HG02623 (cell line): ENCODE results near the gene ACTL6B.

Experiments used
- ATAC-seq: cut with Tn5 transposase; IDR thresholded peaks from one replicate; pipeline ENCODE4 v1.9.1; 2021; ENCODE audit warnings: moderate library complexity; ENCODE audit not compliant: unreplicated experiment

ACTL6B gene

GRCh38 chr7:100683659-100684533 lies 27.6 kb upstream of the ACTL6B start:
- ATAC-seq = no peak

GRCh38 chr7:100682991-100683658 lies 26.9 kb upstream of the ACTL6B start:
- no peak for ATAC-seq

- no peak for ATAC-seq
Observed at GRCh38 chr7:100682228-100682741, 26.0 kb upstream of the ACTL6B start.

DNA sequence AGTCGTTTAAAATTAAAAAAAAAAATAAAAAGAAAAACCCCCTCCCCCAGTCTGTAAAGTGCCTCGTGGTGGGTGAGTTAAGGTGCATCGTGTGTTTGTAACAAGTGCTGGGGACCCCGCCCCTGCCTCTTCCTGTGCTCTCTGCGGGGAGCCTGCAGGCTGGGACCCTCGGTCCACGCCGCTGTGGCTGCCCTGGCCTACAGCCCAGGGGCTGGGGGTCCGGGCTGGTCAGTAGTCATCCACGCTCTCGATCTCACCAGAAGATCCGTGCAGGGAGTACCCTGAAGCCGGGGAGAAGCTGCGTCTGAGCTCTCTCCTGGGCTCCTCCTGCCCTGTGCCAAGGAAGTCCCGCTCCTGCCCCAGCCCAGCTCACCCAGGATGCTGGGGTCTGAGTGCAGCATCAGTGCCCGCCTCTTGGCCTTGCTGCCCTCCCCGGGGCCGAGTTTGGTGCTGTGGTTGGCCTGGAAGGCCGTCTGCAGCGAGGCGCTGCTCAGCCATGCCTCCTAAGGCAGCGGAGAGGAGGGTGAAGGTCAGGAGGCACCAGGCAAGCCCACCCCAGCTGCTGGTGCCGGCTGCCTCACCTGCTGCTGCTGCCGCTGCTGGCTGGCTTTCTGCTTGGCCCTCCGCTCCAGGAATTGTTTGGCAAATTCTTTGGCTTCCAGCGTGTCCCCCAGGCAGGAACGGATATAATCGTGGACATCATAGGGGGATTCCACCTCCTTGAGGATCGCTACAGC lies 25.4 kb upstream of the ACTL6B start:
- ATAC-seq = no peak

DNA sequence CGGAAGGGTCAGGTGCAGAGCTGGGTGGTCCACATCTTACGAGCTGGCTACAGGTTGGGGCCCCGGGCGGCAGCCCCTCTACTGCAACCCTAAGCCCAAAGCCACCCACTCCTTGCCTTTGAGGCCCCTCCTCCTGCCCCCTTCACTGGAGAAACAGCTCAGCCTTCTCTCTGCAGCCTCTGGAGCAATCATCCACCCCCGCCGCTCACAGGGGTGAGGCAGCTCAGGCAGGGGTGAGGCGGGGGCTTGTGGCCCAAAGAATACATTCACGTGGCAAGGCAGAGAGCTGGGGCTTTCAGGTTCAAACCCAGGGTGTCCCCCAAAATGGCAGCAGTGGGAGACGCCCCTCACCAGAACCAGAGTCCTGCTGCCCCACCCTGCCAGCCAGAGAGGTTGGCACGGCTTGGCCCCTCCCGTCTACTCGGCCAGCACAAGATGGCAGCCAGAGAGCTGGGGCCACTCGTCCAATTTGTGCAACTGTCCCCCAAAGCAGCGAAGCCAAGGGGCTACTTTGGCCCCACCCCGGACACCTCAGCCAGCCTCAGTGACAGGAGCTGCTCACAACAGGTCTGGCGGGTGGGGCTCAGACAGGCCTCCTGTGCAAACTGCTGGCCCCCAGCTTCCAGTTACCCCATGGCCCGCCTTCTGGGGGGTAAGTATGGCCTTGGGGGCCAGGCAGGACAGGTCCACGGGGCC lies 24.5 kb upstream of the ACTL6B start:
- no peak for ATAC-seq

- no peak for ATAC-seq
Observed at GRCh38 chr7:100679927-100680575, 23.8 kb upstream of the ACTL6B start.

GRCh38 chr7:100679129-100679926 lies 23.1 kb upstream of the ACTL6B start:
- ATAC-seq = no peak

- ATAC-seq = no peak
Observed at GRCh38 chr7:100678291-100678984, 22.2 kb upstream of the ACTL6B start.

GRCh38 chr7:100677308-100678267 lies 21.3 kb upstream of the ACTL6B start:
- no peak for ATAC-seq

DNA sequence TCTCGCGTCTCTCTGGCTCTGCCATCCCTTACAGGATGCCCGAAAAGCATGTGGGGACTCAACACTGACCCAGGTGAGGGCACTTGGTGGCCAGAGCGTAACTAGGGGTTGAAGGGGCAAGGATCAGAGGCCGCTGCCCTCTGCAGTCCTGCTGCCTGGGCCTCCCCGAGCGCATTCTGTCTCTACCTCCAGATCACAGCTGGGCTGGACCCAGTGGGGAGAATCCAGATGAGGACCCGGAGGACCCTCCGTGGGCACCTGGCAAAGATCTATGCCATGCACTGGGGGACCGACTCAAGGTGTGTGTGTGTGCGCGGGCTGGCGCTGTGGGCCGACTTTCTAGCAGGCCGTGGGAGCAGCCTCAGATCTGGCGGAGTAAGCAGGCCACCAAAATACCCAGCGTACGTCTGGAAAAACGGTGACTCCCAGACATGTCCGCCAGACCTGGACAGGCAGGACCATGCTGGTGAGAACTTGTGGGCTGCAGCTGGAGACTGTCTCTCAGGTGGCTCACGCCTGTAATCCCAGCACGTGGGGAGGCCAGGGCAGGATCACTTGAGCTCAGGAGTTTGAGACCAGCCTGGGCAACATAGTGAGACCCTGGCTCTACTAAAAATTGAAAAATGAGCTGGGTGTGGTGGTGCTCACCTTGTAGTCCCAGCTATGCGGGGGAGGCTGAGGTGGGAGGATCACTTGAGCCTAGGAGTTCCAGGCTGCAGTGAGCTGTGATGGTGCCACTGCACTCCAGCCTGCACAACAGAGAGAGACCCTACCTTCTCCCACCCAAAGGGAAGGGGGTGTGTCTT lies 20.5 kb upstream of the ACTL6B start:
- ATAC-seq = no peak

DNA sequence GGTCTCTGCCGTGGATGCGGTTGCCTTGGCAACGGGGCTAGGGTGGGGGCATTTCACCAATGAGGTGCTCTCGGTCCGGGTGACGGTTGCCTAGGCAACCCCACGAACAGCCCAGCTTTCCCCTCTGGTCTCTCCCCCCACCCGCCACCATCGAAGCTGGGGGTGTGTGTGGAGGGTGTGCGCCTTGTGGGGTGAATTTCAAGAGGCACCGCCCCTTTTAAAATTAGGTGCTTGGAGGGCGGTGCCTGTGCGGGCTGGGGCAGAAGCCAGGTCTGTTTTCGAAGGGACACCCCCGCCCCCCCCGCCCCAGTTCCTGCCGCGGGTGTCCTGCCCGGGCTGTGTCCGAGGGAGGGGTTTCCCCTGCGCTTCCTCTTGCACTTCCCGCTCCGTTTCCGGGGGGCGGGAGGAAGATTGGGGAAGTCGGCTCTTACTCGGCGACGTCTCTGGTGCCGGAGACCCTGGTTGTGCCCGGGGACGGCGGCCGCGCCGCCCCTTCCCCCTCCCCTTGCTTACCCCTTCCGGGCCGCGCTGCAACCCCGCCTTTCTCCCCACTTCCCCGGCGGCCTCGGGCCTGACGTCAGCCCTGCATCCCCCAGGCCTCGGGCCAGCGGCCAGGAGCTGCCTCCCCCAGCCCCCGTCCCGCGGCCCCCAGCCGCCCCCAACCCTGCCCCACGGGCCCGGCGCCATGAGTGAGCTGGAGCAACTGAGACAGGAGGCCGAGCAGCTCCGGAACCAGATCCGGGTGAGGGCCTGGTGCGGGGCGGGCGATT lies 19.5 kb upstream of the ACTL6B start:
- no peak for ATAC-seq

GRCh38 chr7:100675105-100675451 lies 18.8 kb upstream of the ACTL6B start:
- no peak for ATAC-seq

DNA sequence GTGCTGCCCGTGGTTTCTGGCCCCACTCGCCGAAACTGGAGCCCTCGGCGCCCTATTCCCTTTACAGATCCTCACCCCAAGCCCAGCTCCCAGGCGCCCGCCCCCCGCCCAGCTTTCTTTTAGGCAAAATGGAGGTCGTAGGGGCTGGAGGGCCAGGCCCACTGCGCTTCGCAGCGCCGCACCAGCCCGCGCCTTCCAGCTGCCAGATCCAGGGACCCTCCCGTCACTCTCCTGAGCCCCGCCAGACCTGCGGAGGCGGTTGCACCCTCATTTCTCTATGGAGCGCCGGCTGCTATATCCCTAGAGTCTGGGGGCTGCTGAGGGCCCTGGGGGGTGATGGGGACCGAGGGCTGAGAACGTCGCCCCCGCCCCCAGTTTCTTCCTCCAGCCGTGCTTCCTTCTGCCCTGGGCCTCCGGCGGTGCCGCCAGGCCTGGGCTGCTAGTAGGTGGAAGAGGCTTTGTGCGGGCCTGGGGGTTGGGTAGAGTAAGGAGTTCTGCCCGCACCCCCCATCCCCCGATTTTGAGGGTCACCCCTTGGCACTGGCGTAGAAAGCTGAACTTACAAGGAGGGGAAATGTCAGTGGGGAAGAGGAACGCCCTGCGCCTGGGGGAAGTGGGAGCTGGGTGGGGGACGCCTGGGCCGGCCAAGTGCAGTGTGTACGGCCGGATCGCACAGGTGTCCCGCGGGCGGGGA lies 18.3 kb upstream of the ACTL6B start:
- no peak for ATAC-seq

DNA sequence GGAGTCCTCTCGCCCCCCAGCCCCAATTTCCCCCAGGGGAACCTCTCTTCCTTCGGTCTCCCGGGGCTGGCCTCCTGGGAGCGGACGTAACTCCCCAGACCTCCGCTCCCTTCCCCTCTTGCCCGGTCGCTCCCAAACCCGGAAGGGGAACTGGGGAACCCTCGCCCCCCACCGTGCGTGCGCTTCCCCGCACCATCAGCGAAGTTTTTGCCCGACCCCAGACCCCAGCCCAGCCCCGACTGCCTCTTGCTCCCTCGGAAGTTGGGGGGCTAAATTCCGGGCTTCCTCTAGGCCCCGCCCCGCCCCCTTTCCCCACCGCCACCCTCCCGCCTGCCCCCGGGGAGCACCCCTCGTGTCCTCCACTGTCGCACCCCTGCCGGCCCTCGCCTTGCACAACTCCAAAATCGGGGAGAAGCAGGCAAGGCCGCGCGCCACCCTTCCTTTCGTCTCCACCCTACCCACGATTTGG lies 17.7 kb upstream of the ACTL6B start:
- no peak for ATAC-seq

DNA sequence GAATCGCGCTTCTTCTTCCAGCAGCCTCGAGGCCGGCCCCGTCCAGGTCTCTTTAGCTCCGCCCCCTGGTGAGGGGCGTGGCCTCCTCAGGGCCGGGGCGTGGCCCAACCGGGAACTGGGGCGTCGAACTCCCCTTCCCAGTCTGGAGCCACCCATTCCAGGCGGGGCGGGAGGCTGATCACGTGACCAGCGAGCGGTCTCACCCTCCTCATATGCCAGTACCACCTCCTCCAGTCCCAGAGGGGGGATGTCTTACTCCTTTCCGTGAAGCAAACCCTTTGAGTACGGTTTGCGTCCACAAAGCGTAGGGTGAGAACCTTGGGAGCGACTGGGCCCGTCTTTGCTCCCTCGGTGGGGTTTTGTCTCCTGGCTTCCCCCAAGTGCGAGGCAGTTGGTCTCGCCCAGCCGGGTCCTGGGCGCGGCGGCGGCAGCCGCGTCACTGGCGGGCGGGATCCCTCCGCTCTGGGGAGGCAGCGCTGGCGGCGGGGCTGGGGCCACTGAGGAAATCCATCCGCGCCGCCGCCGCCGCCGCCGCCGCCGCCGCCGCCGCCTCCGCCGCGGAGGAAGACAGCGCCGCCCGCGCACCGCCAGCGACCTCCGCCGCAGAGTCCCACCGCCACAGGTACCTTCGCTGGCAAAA lies 17.2 kb upstream of the ACTL6B start, which contains the start of gene GNB2:
Gene GNB2, plus strand, starts transcription at position 439 of the 640 bp plus-strand sequence. CDS start 2,526 bp downstream, outside the sequence.
- peak; percentile 74 for ATAC-seq
